Dermis blood vessel endothelial cell (primary cell): ENCODE results near the gene TSEN54. TPM values are rescaled to one million over a fixed set of nuclear protein-coding genes. Genes with fewer than 3 reads are reported as not detected.
A peak's percentile ranks its signal among the peaks of the same experiment; 100 is the strongest.

ENCODE experiments used
- DNase-seq: peaks from one replicate; pipeline ENCODE4 v3.0.0; 2010
- total RNA-seq: library from RNA; depleted of rRNA; stranded (reverse); fragments of >200 nt; gene quantifications from 2 replicates; pipeline ENCODE4 v1.2.3, GENCODE V29; 2014

TSEN54 gene
- total RNA-seq, 1 donor from 2014 or later: 14.5 TPM

GRCh38 chr17:75566834-75567233 lies 50.5 kb downstream of the TSEN54 start:
- DNase-seq: no peak

- no peak for DNase-seq
Observed at GRCh38 chr17:75568412-75569255, 52.3 kb downstream of the TSEN54 start.

GRCh38 chr17:75570034-75570676 lies 53.8 kb downstream of the TSEN54 start:
- no peak for DNase-seq

- DNase-seq: no peak
Observed at GRCh38 chr17:75570772-75571171, 54.4 kb downstream of the TSEN54 start.

- DNase-seq: peak; percentile 70
Observed at GRCh38 chr17:75571197-75571884, 55.0 kb downstream of the TSEN54 start.

GRCh38 chr17:75571885-75572215 lies 55.5 kb downstream of the TSEN54 start:
- no peak for DNase-seq

- DNase-seq: no peak
Observed at GRCh38 chr17:75572713-75573539, 56.6 kb downstream of the TSEN54 start.

- no peak for DNase-seq
Observed at GRCh38 chr17:75573540-75573957, 57.2 kb downstream of the TSEN54 start.

GRCh38 chr17:75573994-75574393 lies 57.7 kb downstream of the TSEN54 start:
- no peak for DNase-seq

Other genes starting within 250 kb of the TSEN54 start
- 10.6 and 12.8 TPM in 2 replicates for gene MIF4GD, start 245.3 kb upstream of the TSEN54 start, total RNA-seq
- gene SLC25A19, start 227.1 kb upstream of the TSEN54 start, total RNA-seq: 10.3 and 13.1 TPM in 2 replicates
- 91.2 and 124 TPM in 2 replicates for gene GRB2, start 110.8 kb upstream of the TSEN54 start, total RNA-seq
- gene TMEM94, start 59.9 kb upstream of the TSEN54 start, total RNA-seq: 50.4 and 70.6 TPM in 2 replicates
- 12.1 and 30.4 TPM in 2 replicates for gene CASKIN2, start 991 bp upstream of the TSEN54 start, total RNA-seq
- gene LLGL2, start 9.2 kb downstream of the TSEN54 start, total RNA-seq: 14.8 and 21.9 TPM in 2 replicates
- 7.5 and 28.4 TPM in 2 replicates for gene MYO15B, start 71.3 kb downstream of the TSEN54 start, total RNA-seq
- gene SMIM5, start 116.9 kb downstream of the TSEN54 start, total RNA-seq: 0.09 TPM in 1 of 2 replicates, not detected in the other
- gene RECQL5, start 150.6 kb downstream of the TSEN54 start, total RNA-seq: 14.6 and 16.2 TPM in 2 replicates
- 68.2 and 84.7 TPM in 2 replicates for gene SAP30BP, start 150.8 kb downstream of the TSEN54 start, total RNA-seq
- 34.4 and 125 TPM in 2 replicates for gene ITGB4, start 204.9 kb downstream of the TSEN54 start, total RNA-seq
- 66.0 and 66.5 TPM in 2 replicates for gene GALK1, start 248.7 kb downstream of the TSEN54 start, total RNA-seq